ENCODE results near the gene THSD7A. TPM values are rescaled to one million over a fixed set of nuclear protein-coding genes. Genes with fewer than 3 reads are reported as not detected.

The THSD7A gene
- total RNA-seq, 4 donors from 2014 or later, result 11.4 to 24.7 (median 15.2) TPM

- no peak for TF ChIP-seq EP300 (IDR thresholded peaks at IDR 0.05)
- TF ChIP-seq POLR2A (IDR thresholded peaks at IDR 0.05), result no peak
- no peak for TF ChIP-seq CTCF (IDR thresholded peaks at IDR 0.05)
- H3K9me3 ChIP-seq, result no peaks in the 10 kb centered on the region
- H3K4me3 ChIP-seq, result no peak overlapping the region
- no peaks in the 10 kb centered on the region for H3K36me3 ChIP-seq
- H3K27me3 ChIP-seq, result no peaks in the 10 kb centered on the region
- H3K27ac ChIP-seq, result no peak overlapping the region
- DNase-seq (ENCODE audit: low spot score in 2 of 2), result no peak
- H3K4me1 ChIP-seq, result peaks cover 0 to 24% (median 0%) of the 10 kb centered on the region in 4 donors
- WGBS, 2 donors, result 79 to 83% methylated on average over 2 of the region's 2 CpGs
Measured at GRCh38 chr7:11609096-11609670, 222.8 kb downstream of the THSD7A start.

GRCh38 chr7:11607686-11608085, 224.3 kb downstream of the THSD7A start:
- H3K4me1 ChIP-seq, result peaks cover 0 to 28% (median 0%) of the 10 kb centered on the region in 4 donors
- no peak for TF ChIP-seq POLR2A (IDR thresholded peaks at IDR 0.05)
- TF ChIP-seq EP300 (IDR thresholded peaks at IDR 0.05), result no peak
- TF ChIP-seq CTCF (IDR thresholded peaks at IDR 0.05), result no peak
- no peak overlapping the region for H3K27ac ChIP-seq
- DNase-seq (ENCODE audit: low spot score in 2 of 2), result no peak
- H3K27me3 ChIP-seq, result no peaks in the 10 kb centered on the region
- no peaks in the 10 kb centered on the region for H3K9me3 ChIP-seq
- H3K4me3 ChIP-seq, result no peak overlapping the region
- 35 to 48% methylated on average over 2 of the region's 2 CpGs for WGBS, 2 donors
- no peaks in the 10 kb centered on the region for H3K36me3 ChIP-seq

- no peaks in the 10 kb centered on the region for H3K36me3 ChIP-seq
- no peak overlapping the region for H3K4me3 ChIP-seq
- H3K4me1 ChIP-seq, result peaks cover 0 to 28% (median 0%) of the 10 kb centered on the region in 4 donors
- H3K27me3 ChIP-seq, result no peaks in the 10 kb centered on the region
- H3K27ac ChIP-seq, result peak overlapping the region in 2 of 4 donors; percentile 14 to 63
- TF ChIP-seq EP300 (IDR thresholded peaks at IDR 0.05), result peak in 1 of 2 donors; percentile 49
- TF ChIP-seq POLR2A (IDR thresholded peaks at IDR 0.05), result no peak
- no peak for DNase-seq (ENCODE audit: low spot score in 2 of 2)
- no peaks in the 10 kb centered on the region for H3K9me3 ChIP-seq
Measured at GRCh38 chr7:11605749-11606148, 226.2 kb downstream of the THSD7A start.

- Histone ChIP-seq H3K27me3 (no peaks in the 10 kb centered on the region), H3K36me3 (no peaks in the 10 kb centered on the region), H3K9me3 (no peaks in the 10 kb centered on the region), H3K27ac (peak overlapping the region in 2 of 4 donors; percentile 14 to 63), H3K4me1 (peaks cover 0 to 28% (median 0%) of the 10 kb centered on the region in 4 donors), H3K4me3 (no peak overlapping the region)
- no peak for DNase-seq (ENCODE audit: low spot score in 2 of 2)
- TF ChIP-seq CTCF (IDR thresholded peaks at IDR 0.05) (no peak), EP300 (IDR thresholded peaks at IDR 0.05) (no peak), POLR2A (IDR thresholded peaks at IDR 0.05) (no peak)
- WGBS, 2 donors, result 22 to 28% methylated on average over 1 of the region's 1 CpG
Measured at GRCh38 chr7:11604505-11604904, 227.5 kb downstream of the THSD7A start.

GRCh38 chr7:11601761-11602160, 230.2 kb downstream of the THSD7A start:
- no peak for DNase-seq (ENCODE audit: low spot score in 2 of 2)
- no peaks in the 10 kb centered on the region for H3K36me3 ChIP-seq
- H3K4me3 ChIP-seq, result no peak overlapping the region
- no peaks in the 10 kb centered on the region for H3K27me3 ChIP-seq
- no peaks in the 10 kb centered on the region for H3K9me3 ChIP-seq
- TF ChIP-seq POLR2A (IDR thresholded peaks at IDR 0.05), result no peak
- TF ChIP-seq EP300 (IDR thresholded peaks at IDR 0.05), result no peak
- TF ChIP-seq CTCF (IDR thresholded peaks at IDR 0.05), result no peak
- H3K27ac ChIP-seq, result no peak overlapping the region
- peaks cover 0 to 24% (median 0%) of the 10 kb centered on the region in 4 donors for H3K4me1 ChIP-seq

Data from tibial nerve (tissue), 4 donors.